K562 (cell line): ENCODE measurements around the gene FASLG. TPM values are rescaled to one million over a fixed set of nuclear protein-coding genes. Genes with fewer than 3 reads are reported as not detected.

ENCODE experiments used
- ATAC-seq: fragments of 200-7000 bp; cut with Tn5 transposase; 3 replicates; pipeline ENCODE4 v1.9.1; 2020; ENCODE audit warnings: moderate library complexity
- BruUV-seq: library from RNA; stranded (reverse); fragments of 400-500 nt; replicated peaks from 2 replicates; lab custom pipeline; 2021; lab: Mats Ljungman, UMichigan
- CTCF ChIA-PET: fragments of 300-600 bp; formaldehyde crosslinking; extraction: SDS; loops from one replicate; lab custom pipeline; 2021; ENCODE audit warnings: low intra/inter-chr PET ratio; lab: Yijun Ruan, JAX
- POLR2A ChIA-PET: fragments of 300-600, 350-650 bp; sonication (Branson Sonifier 250); formaldehyde crosslinking; extraction: SDS; loops from one replicate; lab custom pipeline; 2021; ENCODE audit warnings: antibody characterized with exemption, inconsistent platforms; lab: Yijun Ruan, JAX
- DNase-seq, 4 experiments: peaks; one replicate each; pipeline versions ENCODE4 v3.0.0 to v3.0.0-alpha.2; 2011 to 2018; ENCODE audit warnings: low spot score in 3 of 4, mixed read lengths in 3 of 4; ENCODE audit errors: extremely low read depth in 1 of 4
- FAIRE-seq: peaks from 2 replicates; lab custom pipeline; 2011; peaks lifted over from hg19 to GRCh38; lab: Jason Lieb, UNC
- H2AFZ ChIP-seq: 2 replicates; pipeline ENCODE4 v1.6.0; 2011; ENCODE audit warnings: low read depth, low read length, control low read depth, inconsistent platforms
- H3K27ac ChIP-seq: fragments of 200-600 bp; 3 replicates; pipeline ENCODE4 v1.8.0; 2011; ENCODE audit warnings: low read depth, mild to moderate bottlenecking, control low read depth, inconsistent platforms, low read length, moderate library complexity, mixed read lengths; ENCODE audit errors: extremely low read depth
- H3K27me3 ChIP-seq, 2 experiments: fragments of 300-600 bp in 1 of 2; 2 replicates in 1 of 2; 3 replicates in 1 of 2; pipeline versions ENCODE4 v1.6.0 to v1.8.0; 2011; ENCODE audit warnings: inconsistent platforms in 2 of 2, low read length in 2 of 2, mild to moderate bottlenecking in 1 of 2, mixed read lengths in 1 of 2, moderate library complexity in 1 of 2; ENCODE audit not compliant: control insufficient read depth in 2 of 2, insufficient read depth in 2 of 2
- H3K36me3 ChIP-seq: fragments of 300-600 bp; 3 replicates; pipeline ENCODE4 v1.8.0; 2011; ENCODE audit warnings: mild to moderate bottlenecking, low read length, inconsistent platforms; ENCODE audit not compliant: control insufficient read depth, insufficient read depth
- H3K4me1 ChIP-seq, 2 experiments: fragments of 200-600 bp in 1 of 2; replicated peaks in 1 of 2; 2 replicates in 1 of 2; 3 replicates in 1 of 2; pipeline versions ENCODE4 v1.5.1 to v1.8.0; 2011; ENCODE audit warnings: inconsistent platforms in 2 of 2, low read length in 2 of 2, mild to moderate bottlenecking in 1 of 2, mixed read lengths in 1 of 2, moderate library complexity in 1 of 2; ENCODE audit not compliant: control insufficient read depth in 2 of 2, insufficient read depth in 2 of 2
- H3K4me2 ChIP-seq: 2 replicates; pipeline ENCODE4 v1.6.1; 2011; ENCODE audit warnings: low read length, control low read depth, inconsistent platforms, mixed read lengths; ENCODE audit not compliant: insufficient read depth
- H3K4me3 ChIP-seq: fragments of 200-600 bp; sonication (generic), shearing (Covaris generic); 2 replicates; pipeline ENCODE4 v1.5.1; 2016; ENCODE audit warnings: control low read depth, inconsistent platforms
- H3K79me2 ChIP-seq: fragments of 200-600 bp; 3 replicates; pipeline ENCODE4 v1.8.0; 2011; ENCODE audit warnings: low read length, inconsistent platforms; ENCODE audit not compliant: control insufficient read depth, insufficient read depth
- H3K9ac ChIP-seq, 2 experiments: 2 replicates each; pipeline versions ENCODE4 v1.6.0 to v1.6.1; 2011; ENCODE audit warnings: low read depth in 2 of 2, low read length in 2 of 2, control low read depth in 1 of 2, inconsistent platforms in 1 of 2, mild to moderate bottlenecking in 1 of 2, mixed read lengths in 1 of 2; ENCODE audit not compliant: insufficient read depth in 1 of 2
- H3K9me1 ChIP-seq: one replicate; pipeline ENCODE4 v1.6.0; 2011; ENCODE audit warnings: inconsistent platforms, mild to moderate bottlenecking, low read length, moderate library complexity; ENCODE audit not compliant: control insufficient read depth, insufficient read depth
- H3K9me3 ChIP-seq: replicated peaks from 2 replicates; pipeline ENCODE4 v1.5.1; 2011; ENCODE audit warnings: low read depth, low read length, inconsistent platforms; ENCODE audit not compliant: control insufficient read depth, insufficient read depth
- H4K20me1 ChIP-seq: replicated peaks from 2 replicates; pipeline ENCODE4 v1.6.1; 2011; ENCODE audit warnings: low read length, inconsistent platforms, mixed read lengths; ENCODE audit not compliant: control insufficient read depth, insufficient read depth
- BACH1 ChIP-seq: fragments of 200-800 bp; sonication (Bioruptor generic); IDR thresholded peaks from 2 replicates; pipeline ENCODE4 v1.6.1; 2016; ENCODE audit warnings: missing genetic modification characterization, missing compliant biosample characterization
- C11orf30 ChIP-seq: fragments of 450-650 bp; IDR thresholded peaks from 2 replicates; pipeline ENCODE4 v1.6.1; 2016; ENCODE audit warnings: low read depth, mild to moderate bottlenecking
- CCAR2 ChIP-seq: fragments of 200-400 bp; formaldehyde crosslinking; IDR thresholded peaks from 2 replicates; pipeline ENCODE4 v1.6.1; 2017; ENCODE audit warnings: mild to moderate bottlenecking, low read depth, low read length
- ESRRA ChIP-seq: fragments of 450-650 bp; IDR thresholded peaks from 2 replicates; pipeline ENCODE4 v1.6.1; 2014; ENCODE audit warnings: low read depth, mild to moderate bottlenecking, moderate library complexity, borderline replicate concordance
- IFI16 ChIP-seq: fragments of 250-450 bp; sonication (Bioruptor Pico); IDR thresholded peaks from 2 replicates; pipeline ENCODE4 v2.1.2; 2022; ENCODE audit warnings: mild to moderate bottlenecking, inconsistent platforms
- MAFK ChIP-seq: IDR thresholded peaks from 2 replicates; pipeline ENCODE4 v1.6.1; 2011; ENCODE audit warnings: low read length, improper control_type of control experiment
- NFYB ChIP-seq: IDR thresholded peaks from 2 replicates; pipeline ENCODE4 v1.6.1; 2011; ENCODE audit warnings: mild to moderate bottlenecking, moderate library complexity; ENCODE audit not compliant: insufficient read length; ENCODE audit errors: extremely low read depth
- PPARD ChIP-seq: fragments of 250-450 bp; sonication (Bioruptor Pico); IDR thresholded peaks from 2 replicates; pipeline ENCODE4 v1.8.0; 2022; ENCODE audit warnings: inconsistent platforms, mild to moderate bottlenecking, moderate library complexity
- RBM34 ChIP-seq: fragments of 200-400 bp; formaldehyde crosslinking; IDR thresholded peaks from 2 replicates; pipeline ENCODE4 v1.6.1; 2018; ENCODE audit warnings: low read length, borderline replicate concordance; ENCODE audit not compliant: insufficient read depth
- U2AF2 ChIP-seq: fragments of 200-400 bp; formaldehyde crosslinking; optimal IDR thresholded peaks from 2 replicates; pipeline ENCODE3; 2017; ENCODE audit warnings: low read depth, mild to moderate bottlenecking, low read length
- ZNF507 ChIP-seq: conservative IDR thresholded peaks from 2 replicates; pipeline ENCODE4 v1.6.1; 2017; ENCODE audit warnings: missing genetic modification characterization, missing compliant biosample characterization
- ZNF561 ChIP-seq: fragments of 450-650 bp; formaldehyde crosslinking; conservative IDR thresholded peaks from 2 replicates; pipeline ENCODE4 v1.4.0; 2020; ENCODE audit warnings: mild to moderate bottlenecking, moderate library complexity
- WGBS: fragments of 100-300 bp; shearing (Covaris generic); methylation state at CpG from one replicate; pipeline ENCODE4 v1.1.6; 2016; ENCODE audit warnings: low coverage, mixed read lengths; ENCODE audit not compliant: insufficient coverage; ENCODE audit errors: missing lambda C conversion rate; 5-methylcytosine and 5-hydroxymethylcytosine counted together
- in situ Hi-C: fragments of 300-500 bp; cut with MboI; formaldehyde crosslinking; loops from 4 replicates; pipeline ENCODE4 v1.15.0; 2018; ENCODE audit warnings: inconsistent platforms, mixed read lengths
- intact Hi-C: fragments of 100-400 bp; cut with micrococcal nuclease; formaldehyde crosslinking; loops from 2 replicates; pipeline ENCODE4 v1.14.2; 2022
- polyA plus RNA-seq, 8 experiments: library from polyadenylated mRNA; depleted of rRNA in 4 of 8; stranded (reverse) in 5 of 8; unstranded in 3 of 8; fragments of >200 nt; fragmentation: Nextera tagmentation in 2 of 8; fragmentation: Illumina TruSeq in 1 of 8; extraction: Ambion mirVana in 2 of 8; extraction: Trizol in 1 of 8; gene quantifications; 2 replicates each; pipeline versions ENCODE4 v1.2.1 to v1.2.3, GENCODE V29; 2011 to 2014; ENCODE audit warnings: inconsistent platforms in 1 of 8, missing spikeins in 1 of 8
- total RNA-seq, 7 experiments: library from RNA; depleted of rRNA in 6 of 7; stranded (reverse); fragments of >200 nt in 6 of 7; fragmentation: Illumina TruSeq in 2 of 7; extraction: Trizol in 2 of 7; gene quantifications; 2 replicates each; pipeline versions ENCODE4 v1.2.1 to v1.2.3, GENCODE V29; 2011 to 2021; ENCODE audit warnings: low replicate concordance in 1 of 7
- TF ChIP-seq, protein P1 (sequence below): IDR thresholded peaks from 2 replicates; pipeline ENCODE4 v1.6.1; 2012; ENCODE audit warnings: low read depth, low read length, improper control_type of control experiment, borderline replicate concordance

The FASLG gene
- total and polyA plus RNA-seq, 9 of the 15 experiments (the other 6 are each of a cell fraction or from before 2014, with no cell fraction given) = not detected

DNA sequence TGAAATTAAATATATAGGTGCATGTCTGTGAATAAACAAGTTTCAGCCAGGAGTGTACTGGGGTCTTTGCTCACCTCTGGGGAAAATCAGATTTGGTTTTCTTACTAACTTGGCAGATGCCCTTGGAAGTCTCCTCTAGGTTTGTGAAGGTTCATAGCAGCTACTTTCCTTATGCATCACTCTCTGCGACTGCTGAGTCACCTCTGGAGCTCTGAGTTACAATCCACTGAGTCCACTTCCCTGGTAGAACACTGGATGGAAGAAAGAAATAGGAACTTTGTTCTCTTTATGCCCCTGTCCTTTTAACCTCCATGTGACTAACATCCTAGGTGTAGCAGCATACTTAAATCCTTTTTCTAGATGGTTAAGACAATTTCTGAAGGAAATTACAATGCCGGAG, 4.4 kb upstream of the FASLG start (continued):
- TF ChIP-seq C11orf30 (peak; percentile 66; the same call in 1 of the 2 replicates), BACH1 (tag) (peak; percentile 96), ESRRA (0 out of 2 replicates have a peak, but pooled peaks have one; percentile 29), IFI16 (no peak), MAFK (peak; percentile 61; the same call in 1 of the 2 replicates)
- TF ChIP-seq, all 486 proteins: peak for 12

DNA sequence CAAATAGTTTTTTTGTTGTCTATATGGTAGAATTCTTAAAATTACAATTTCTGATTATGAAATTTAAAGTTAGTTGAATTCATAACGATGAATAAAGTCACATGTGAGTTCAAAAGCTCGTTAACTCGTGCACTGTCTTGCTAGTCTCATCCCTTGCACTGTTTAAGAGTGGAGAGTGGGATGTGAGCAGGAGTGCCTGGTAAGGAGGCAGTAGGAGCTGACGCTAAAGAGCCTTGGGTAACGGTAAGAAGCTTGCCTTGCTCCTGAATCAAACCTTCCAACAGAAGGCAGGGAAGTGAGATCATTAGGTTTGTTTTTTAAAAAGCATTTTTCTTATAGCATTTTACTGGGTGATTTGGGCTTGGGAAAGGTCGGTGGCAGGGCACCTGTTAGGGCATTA, 2.3 kb upstream of the FASLG start:
- in situ Hi-C loops = no loop called here
- ATAC-seq (no peak), FAIRE-seq (no peak)
- H3K27me3 ChIP-seq = no peaks in the 10 kb centered on the region
- H3K4me2 ChIP-seq = no peak overlapping the region
- no peak overlapping the region for H3K27ac ChIP-seq
- H3K9me1 ChIP-seq = no peaks in the 10 kb centered on the region
- TF ChIP-seq PPARD (CRISPR knock-in tag) (no peak), ZNF507 (tag) (no peak), U2AF2 (no peak), NFYB (no peak), CCAR2 (no peak), RBM34 (no peak), ZNF561 (CRISPR knock-in tag) (no peak)
- TF ChIP-seq, protein P1, sequence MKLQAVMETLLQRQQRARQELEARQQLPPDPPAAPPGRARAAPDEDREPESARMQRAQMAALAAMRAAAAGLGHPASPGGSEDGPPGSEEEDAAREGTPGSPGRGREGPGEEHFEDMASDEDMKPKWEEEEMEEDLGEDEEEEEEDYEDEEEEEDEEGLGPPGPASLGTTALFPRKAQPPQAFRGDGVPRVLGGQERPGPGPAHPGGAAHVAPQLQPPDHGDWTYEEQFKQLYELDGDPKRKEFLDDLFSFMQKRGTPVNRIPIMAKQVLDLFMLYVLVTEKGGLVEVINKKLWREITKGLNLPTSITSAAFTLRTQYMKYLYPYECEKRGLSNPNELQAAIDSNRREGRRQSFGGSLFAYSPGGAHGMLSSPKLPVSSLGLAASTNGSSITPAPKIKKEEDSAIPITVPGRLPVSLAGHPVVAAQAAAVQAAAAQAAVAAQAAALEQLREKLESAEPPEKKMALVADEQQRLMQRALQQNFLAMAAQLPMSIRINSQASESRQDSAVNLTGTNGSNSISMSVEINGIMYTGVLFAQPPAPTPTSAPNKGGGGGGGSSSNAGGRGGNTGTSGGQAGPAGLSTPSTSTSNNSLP = no peak
- TF ChIP-seq, all 486 proteins: peak for 0
- DNase-seq = no peak
- no peak overlapping the region for H3K9ac ChIP-seq
- CTCF ChIA-PET = no interaction called here
- no peaks in the 10 kb centered on the region for H3K9me3 ChIP-seq
- no TSS peak for BruUV-seq
- peak overlapping the region; percentile 47; the same call in 1 of the 2 replicates for H2AFZ ChIP-seq
- no peaks in the 10 kb centered on the region for H3K36me3 ChIP-seq
- no peaks in the 10 kb centered on the region for H3K79me2 ChIP-seq
- POLR2A ChIA-PET = interaction anchor here (1.1 kb wide), 1 partner anchor 13 kb away, joined by 3 read pairs; no protein-coding TSS in a partner anchor
- WGBS = 13% methylated on average over 6 of the region's 6 CpGs
- H3K4me1 ChIP-seq = peaks cover 2 to 3% of the 10 kb centered on the region in 2 experiments; a peak in 1 of 5 replicates
- intact Hi-C loops = no loop called here
- H3K4me3 ChIP-seq = no peak overlapping the region
- H4K20me1 ChIP-seq = no peaks in the 10 kb centered on the region
